WTC11 (cell line): ENCODE results near the gene CFAP251.

Source experiments
- CREM ChIP-seq: sonication (generic); formaldehyde crosslinking; IDR thresholded peaks from 2 replicates; pipeline ENCODE4 v1.8.1; 2022; ENCODE audit warnings: mild to moderate bottlenecking, missing genetic modification reagents, moderate library complexity
- ESRRA ChIP-seq: sonication (generic); formaldehyde crosslinking; IDR thresholded peaks from 2 replicates; pipeline ENCODE4 v1.8.1; 2022; ENCODE audit warnings: mild to moderate bottlenecking, missing genetic modification reagents, borderline replicate concordance
- FOXP1 ChIP-seq: sonication (generic); formaldehyde crosslinking; IDR thresholded peaks from 2 replicates; pipeline ENCODE4 v1.8.0; 2022; ENCODE audit warnings: missing genetic modification reagents, mild to moderate bottlenecking, moderate library complexity, borderline replicate concordance
- JUN ChIP-seq: sonication (generic); formaldehyde crosslinking; IDR thresholded peaks from 2 replicates; pipeline ENCODE4 v1.8.0; 2023; ENCODE audit warnings: mild to moderate bottlenecking, missing genetic modification reagents
- NFYB ChIP-seq: sonication (generic); formaldehyde crosslinking; conservative IDR thresholded peaks from 2 replicates; pipeline ENCODE4 v1.8.0; 2022; ENCODE audit warnings: low read depth, missing genetic modification reagents
- RELA ChIP-seq: sonication (generic); formaldehyde crosslinking; IDR thresholded peaks from 2 replicates; pipeline ENCODE4 v1.8.1; 2022; ENCODE audit warnings: missing genetic modification reagents, mild to moderate bottlenecking, borderline replicate concordance
- SMAD3 ChIP-seq: sonication (generic); formaldehyde crosslinking; IDR thresholded peaks from 2 replicates; pipeline ENCODE4 v1.8.0; 2022; ENCODE audit warnings: missing genetic modification reagents, mild to moderate bottlenecking, borderline replicate concordance
- TF ChIP-seq, protein P1 (sequence below): fragments of 200-600 bp; IDR thresholded peaks from 2 replicates; pipeline ENCODE4 v1.8.0; 2022; ENCODE audit warnings: antibody characterized with exemption

DNA sequence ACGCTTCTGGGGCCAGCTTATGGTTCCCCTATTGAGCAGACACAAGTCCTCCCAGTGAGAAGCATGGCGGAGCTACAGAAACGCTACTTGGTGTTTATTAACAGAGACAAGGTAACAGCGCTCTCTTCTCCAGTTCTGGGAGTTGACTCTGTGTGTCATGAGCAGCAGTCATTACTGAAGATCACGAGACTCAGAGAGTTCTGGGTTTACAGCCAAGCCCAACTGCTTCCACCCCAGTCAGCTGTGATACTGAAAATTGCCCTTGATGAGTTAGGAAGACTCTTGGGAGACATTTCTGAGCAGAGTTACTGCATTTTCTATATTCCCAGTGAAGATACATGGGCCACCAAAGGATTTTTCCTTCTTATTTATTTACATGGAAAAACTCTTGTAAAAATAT is 48.6 kb downstream of the CFAP251 start:
- TF ChIP-seq ESRRA (CRISPR knock-in tag) (no peak), CREM (CRISPR knock-in tag) (no peak), FOXP1 (CRISPR knock-in tag) (no peak), NFYB (CRISPR knock-in tag) (no peak), JUN (CRISPR knock-in tag) (no peak), RELA (CRISPR knock-in tag) (no peak), SMAD3 (CRISPR knock-in tag) (no peak)
- TF ChIP-seq, protein P1, sequence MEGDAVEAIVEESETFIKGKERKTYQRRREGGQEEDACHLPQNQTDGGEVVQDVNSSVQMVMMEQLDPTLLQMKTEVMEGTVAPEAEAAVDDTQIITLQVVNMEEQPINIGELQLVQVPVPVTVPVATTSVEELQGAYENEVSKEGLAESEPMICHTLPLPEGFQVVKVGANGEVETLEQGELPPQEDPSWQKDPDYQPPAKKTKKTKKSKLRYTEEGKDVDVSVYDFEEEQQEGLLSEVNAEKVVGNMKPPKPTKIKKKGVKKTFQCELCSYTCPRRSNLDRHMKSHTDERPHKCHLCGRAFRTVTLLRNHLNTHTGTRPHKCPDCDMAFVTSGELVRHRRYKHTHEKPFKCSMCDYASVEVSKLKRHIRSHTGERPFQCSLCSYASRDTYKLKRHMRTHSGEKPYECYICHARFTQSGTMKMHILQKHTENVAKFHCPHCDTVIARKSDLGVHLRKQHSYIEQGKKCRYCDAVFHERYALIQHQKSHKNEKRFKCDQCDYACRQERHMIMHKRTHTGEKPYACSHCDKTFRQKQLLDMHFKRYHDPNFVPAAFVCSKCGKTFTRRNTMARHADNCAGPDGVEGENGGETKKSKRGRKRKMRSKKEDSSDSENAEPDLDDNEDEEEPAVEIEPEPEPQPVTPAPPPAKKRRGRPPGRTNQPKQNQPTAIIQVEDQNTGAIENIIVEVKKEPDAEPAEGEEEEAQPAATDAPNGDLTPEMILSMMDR, result no peak
